Lower leg skin (tissue), 3 donors: Measurements from ENCODE around the gene FBXL22.

Source experiments
- CTCF ChIP-seq, 3 donors: fragments of 450-650 bp; IDR thresholded peaks; one replicate each; pipeline ENCODE4 v1.5.1; 2016; ENCODE audit warnings: antibody characterized with exemption in 3 of 3, mild to moderate bottlenecking in 3 of 3, moderate library complexity in 2 of 3
- POLR2A ChIP-seq, 2 donors: fragments of 450-650 bp; IDR thresholded peaks; one replicate each; pipeline ENCODE4 v1.6.1; 2016 to 2017; ENCODE audit warnings: antibody characterized with exemption in 2 of 2, mild to moderate bottlenecking in 1 of 2, moderate library complexity in 1 of 2

GRCh38 chr15:63626955-63627354 is 29.8 kb downstream of the FBXL22 start:
- TF ChIP-seq CTCF (IDR thresholded peaks at IDR 0.05): no peak
- TF ChIP-seq POLR2A (IDR thresholded peaks at IDR 0.05): no peak
